H54 (cell line): ENCODE measurements around the gene RAB3A.

Source experiments
- DNase-seq: peaks from one replicate; pipeline ENCODE4 v3.0.0; 2011; ENCODE audit warnings: low spot score, mixed read lengths; ENCODE audit not compliant: insufficient read length
- FAIRE-seq: peaks from 3 replicates; lab custom pipeline; 2011; peaks lifted over from hg19 to GRCh38; lab: Jason Lieb, UNC
- POLR2A ChIP-seq: IDR thresholded peaks from 2 replicates; pipeline ENCODE4 v1.6.1; 2011; ENCODE audit warnings: low read depth, mild to moderate bottlenecking, low read length

Gene RAB3A

DNA sequence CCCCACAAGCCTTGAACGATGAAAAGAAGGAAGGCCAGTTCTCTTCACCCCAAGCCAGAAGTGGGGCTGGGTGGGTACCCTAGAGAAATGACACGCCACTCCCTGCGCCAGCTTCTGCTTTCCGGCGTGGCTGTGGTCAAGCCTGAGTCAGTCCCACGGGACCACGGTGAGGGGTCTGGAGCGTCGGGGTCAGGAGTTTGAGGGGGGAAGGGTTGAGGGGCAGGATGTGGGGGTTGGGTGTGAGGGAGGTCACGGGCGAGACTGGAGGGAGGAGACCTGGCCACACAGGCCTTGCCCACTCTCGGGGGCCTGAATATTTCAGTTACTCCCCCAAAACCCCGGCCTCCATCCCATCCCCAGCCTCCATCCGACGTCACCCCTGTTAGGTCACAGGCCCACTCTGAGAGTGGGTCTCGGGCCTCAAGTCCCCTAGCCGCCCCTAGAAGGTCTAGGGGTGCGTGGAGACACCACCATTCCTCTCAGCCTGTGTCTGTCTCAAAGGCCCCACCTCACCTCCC is 30.7 kb downstream of the RAB3A start:
- DNase-seq (no peak), FAIRE-seq (no peak)
- no peak for TF ChIP-seq POLR2A

DNA sequence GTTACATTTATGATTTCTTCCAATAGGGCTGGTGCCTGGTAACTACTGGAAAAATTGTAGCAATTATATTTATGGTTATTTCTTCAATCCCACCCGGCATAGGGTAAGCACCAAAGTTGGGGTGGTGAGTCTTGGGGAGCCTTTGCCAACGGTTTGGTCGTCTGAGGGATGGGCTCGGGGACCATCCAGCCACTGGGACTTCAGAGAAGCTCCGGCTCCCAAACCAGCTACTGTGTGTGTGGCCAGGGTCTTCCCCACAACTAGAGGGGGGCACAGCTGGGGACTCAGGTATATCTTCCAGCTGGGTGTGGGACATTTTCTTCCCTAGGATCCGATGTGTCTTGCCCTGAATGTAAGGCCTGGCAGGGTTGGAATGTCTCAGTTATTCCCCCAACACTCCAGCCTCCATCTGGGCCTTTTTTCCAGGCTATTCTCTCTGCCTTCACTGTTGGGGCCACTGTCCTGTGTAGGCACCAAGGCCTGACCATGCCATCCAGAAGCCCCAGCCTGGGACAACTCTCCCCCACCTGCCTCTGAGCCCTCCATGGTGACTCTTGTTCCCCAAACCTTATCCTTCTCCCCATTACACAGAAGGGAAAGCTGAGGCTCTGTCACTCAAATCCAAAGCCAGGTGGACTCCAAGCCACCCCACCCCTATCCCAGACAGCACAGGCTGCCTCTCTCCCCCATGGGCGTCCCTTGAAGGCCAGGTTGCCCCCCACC is 31.4 kb downstream of the RAB3A start:
- TF ChIP-seq POLR2A: no peak
- FAIRE-seq (no peak), DNase-seq (no peak)

DNA sequence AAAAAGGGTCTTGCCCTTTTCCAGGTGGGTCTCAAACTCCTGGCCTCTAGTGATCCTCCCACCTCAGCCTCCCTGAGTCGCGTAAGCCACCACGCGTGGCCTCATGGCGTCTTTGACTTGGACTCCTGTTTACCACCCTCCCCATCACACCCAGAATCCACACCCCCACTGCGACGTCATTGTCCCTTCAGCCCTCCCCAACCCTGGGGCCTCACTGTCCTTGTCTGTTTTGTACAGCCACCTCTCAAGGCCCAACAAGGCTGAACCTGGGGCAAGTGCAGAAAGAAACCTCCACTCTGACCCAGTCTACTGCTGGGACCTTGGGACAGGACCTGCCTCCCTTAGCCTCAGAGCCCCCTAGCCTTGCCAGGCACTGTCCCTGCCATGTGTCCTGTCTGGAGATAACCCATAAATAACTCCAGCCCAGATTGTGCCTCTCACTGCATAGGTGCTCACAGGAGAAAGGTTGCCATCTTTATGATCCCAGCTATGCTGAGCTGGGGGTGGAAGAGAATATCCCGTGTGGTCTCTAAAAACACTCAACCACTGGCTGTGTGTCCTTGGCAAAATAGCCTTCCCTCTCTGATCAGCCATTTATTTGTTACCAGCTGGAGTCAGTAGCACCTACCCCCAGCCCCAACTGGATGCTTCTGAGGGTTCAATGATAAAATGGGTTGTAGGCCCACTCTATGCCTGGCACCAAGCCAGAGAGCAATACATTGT is 32.1 kb downstream of the RAB3A start:
- FAIRE-seq: no peak
- TF ChIP-seq POLR2A: no peak
- no peak for DNase-seq

DNA sequence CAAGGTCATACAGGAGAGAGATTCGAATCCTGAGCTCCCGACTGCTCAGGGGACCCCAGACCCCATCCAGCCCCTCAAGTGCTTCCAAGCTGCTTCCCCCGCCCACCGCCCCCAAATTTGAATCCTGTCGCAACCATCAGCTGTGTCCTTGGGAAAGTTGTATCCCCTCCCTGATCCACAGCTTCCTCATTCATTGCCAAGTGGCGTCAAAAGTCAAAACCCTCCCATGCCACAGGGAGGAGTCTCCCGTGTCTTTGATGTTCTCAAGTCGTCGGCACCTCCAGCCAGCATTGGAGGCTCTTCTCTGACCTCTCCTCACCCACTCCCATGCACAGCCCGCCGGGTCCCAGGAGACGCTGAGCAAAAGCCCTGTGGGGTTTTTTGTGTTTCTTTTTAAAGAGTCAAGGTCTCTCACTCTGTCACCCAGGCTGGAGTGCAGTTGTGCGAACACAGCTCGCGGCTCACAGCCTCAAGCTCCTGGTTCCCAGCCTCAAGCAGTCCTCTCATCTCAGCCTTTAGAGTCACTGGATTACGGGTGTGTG is 33.1 kb downstream of the RAB3A start:
- FAIRE-seq (no peak), DNase-seq (no peak)
- no peak for TF ChIP-seq POLR2A

DNA sequence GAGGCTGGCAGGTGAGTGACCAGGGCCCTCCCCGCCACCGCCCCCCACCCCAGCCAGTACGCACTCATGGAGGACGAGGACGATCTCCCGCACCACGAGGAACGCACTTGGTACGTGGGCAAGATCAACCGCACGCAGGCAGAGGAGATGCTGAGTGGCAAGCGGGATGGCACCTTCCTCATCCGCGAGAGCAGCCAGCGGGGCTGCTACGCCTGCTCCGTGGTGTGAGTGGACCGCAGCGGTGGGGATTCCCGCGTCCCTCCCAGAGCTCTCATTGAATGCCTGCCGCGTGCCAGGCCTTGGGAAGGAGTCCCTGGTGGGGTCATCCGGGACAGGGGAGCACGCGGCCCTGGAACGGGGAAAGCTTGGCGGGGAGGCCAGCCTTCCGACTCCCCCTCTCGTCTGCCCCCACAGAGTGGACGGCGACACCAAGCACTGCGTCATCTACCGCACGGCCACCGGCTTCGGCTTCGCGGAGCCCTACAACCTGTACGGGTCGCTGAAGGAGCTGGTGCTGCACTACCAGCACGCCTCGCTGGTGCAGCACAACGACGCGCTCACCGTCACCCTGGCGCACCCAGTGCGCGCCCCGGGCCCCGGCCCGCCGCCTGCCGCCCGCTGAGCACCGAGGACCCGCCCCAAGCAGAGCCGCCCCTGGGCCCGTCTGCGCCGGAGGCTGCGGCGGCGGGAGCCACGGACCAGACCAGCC is 35.0 kb downstream of the RAB3A start:
- no peak for FAIRE-seq
- no peak for TF ChIP-seq POLR2A

DNA sequence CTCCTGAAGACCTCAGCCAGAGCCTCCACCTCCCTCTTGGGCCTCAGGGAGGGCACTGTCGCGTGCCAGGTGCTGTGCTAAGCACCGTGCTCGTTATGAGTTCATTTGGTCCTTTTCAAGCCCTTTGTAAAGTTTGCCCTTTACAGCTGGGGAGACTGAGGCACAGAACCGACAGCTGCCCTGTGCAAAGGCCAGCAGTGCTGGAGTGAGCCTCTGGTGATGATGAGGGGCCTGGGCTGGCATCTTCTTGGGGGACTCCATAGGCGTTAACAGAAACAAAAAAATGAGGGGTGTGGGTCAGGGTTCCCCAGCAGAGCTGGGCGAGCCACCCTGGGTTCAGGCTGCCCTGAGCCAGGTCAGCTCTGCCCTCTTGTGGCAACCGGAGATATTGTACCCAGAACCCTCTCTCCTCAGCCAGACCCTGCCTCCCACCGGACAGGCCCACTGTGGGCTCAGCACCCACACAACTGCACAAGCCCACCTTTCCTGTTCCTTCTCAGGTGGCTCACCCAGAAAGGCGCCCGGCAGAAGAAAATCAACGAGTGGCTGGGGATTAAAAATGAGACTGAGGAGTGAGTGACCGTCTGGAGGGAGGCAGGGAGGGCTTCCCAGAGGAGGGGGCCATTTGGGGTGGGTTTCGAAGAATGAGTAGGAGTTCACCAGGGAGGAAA is 35.7 kb downstream of the RAB3A start:
- no peak for TF ChIP-seq POLR2A
- DNase-seq (peak; percentile 91), FAIRE-seq (no peak)

More for the DNA sequence above, 35.0 kb downstream of the RAB3A start:
- no peak for DNase-seq

DNA sequence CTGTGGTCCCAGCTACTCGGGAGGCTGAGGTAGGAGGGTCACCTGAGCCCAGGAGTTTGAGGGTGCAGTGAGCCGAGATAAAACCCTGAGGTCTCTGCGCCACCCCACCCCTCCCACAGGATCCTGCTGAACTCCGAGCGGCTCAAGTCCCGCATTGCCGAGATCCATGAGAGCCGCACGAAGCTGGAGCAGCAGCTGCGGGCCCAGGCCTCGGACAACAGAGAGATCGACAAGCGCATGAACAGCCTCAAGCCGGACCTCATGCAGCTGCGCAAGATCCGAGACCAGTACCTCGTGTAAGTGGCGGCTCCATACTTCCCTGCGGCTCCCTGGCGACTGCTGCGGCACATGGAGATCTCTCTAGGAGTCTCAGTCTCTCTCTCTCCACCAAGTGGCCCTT is 36.8 kb downstream of the RAB3A start:
- DNase-seq (no peak), FAIRE-seq (no peak)
- no peak for TF ChIP-seq POLR2A

DNA sequence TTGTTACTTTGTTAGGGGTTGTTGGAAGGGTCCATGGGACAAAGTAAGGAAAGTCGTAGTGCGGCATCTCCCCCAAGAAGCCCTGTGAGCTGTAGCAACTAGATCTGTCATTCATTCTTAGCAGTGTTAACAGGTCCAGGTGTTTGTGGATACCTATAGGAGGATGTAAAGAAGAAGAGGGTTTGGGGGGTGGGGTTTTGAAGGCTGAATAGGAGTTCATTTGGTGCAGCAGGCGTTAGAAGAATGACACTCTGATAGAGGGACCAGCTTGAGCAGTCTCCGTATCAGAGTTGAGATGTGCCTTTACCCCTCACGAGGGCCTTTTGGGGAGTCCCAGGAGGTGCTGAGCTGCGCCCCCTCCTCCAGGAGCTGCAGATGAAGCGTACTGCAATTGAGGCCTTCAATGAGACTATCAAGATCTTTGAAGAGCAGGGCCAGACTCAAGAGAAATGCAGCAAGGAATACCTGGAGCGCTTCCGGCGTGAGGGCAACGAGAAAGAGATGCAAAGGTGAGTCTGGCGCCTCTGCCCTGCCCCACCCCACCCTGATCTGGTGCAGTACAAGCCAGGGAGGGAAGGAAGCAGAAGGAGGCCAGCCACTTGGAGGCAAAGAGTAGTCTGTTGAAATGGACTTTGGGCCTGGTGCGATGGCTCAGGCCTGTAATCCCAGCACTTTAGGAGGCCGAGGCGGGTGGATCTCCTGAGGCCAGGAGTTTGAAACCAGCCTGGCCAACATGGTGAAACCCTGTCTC is 37.9 kb downstream of the RAB3A start:
- TF ChIP-seq POLR2A: no peak
- FAIRE-seq (no peak), DNase-seq (no peak)

DNA sequence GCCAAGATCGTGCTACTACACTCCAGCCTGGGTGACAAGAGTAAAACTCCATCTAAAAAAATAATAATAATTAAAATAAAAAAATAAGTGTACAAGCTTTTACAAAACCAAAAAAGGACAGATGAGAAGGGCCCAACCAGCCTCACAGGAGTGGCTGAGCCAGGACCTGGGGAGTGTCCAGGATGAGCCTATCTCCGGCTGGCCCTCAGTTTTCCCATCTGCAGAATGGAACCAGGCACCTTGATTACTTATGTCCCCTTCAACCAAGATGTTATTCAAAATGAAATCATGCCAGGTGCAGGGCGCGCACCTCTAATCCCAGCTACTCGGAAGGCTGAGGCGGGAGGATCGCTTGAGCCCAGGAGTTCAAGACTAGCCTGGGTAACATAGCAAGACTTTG is 39.8 kb downstream of the RAB3A start:
- TF ChIP-seq POLR2A: no peak
- DNase-seq (no peak), FAIRE-seq (no peak)

DNA sequence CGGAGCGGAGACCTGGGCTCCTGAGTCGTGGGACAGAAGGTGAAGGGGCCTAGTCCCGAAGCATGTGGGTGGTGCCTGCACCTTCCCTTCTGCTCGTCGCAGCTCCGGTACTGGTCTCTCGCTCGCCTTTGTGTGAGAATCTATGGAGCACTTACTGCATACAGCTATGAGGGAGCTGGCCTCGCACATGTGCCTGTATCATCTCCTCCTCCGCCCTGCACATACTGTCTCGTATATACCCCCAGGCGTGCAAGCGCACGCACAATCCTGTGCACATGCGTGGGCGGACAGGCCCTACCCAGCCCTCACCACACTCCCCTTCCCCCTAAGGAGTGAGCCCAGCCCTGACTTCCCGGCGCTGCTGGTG is 42.2 kb downstream of the RAB3A start:
- FAIRE-seq (no peak), DNase-seq (no peak)
- TF ChIP-seq POLR2A: no peak

DNA sequence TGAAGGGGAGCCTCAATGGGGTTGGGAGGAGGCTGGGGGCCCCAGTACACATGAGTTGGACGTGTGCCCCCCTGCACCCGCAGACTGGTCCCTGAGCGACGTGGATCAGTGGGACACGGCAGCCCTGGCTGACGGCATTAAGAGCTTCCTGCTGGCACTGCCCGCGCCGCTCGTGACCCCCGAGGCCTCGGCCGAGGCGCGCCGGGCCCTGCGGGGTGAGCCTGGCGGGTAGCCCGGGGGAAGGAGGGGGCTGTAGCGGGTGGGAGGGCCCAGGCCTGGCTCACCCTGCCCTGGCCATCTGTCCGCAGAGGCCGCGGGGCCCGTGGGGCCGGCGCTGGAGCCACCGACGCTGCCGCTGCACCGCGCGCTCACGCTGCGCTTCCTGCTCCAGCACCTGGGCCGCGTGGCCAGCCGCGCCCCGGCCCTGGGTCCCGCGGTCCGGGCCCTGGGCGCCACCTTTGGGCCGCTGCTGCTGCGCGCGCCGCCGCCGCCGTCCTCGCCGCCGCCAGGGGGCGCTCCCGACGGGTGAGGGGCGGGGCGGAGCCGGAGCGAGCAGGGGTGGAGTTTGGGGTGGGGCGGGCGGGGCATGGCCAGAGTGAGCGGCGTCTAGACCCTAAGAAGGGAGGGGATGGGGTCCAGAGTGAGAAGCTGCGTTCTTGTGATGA is 42.7 kb downstream of the RAB3A start:
- FAIRE-seq: no peak
- peak; percentile 78 for DNase-seq
- TF ChIP-seq POLR2A: no peak

DNA sequence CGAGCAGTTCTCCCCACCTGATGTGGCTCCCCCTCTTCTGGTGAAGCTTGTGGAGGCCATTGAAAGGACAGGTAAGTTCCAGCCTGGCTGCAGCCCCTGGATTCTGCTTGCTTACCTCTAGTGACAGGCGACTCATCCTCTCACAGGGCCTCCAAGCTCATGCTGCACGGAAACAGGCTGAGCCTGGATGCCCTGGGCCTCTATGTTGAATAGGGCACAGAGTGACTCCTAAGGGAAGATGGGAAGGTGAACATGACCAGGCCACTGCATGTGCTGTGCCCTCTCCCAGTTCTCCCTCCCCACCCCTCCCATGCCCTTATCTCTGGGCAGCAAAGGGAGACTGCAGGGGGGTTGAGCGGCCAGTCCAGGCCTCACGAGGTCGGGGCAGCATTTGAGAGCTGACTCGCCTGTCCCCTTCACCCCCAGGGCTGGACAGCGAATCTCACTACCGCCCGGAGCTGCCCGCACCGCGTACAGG is 43.3 kb downstream of the RAB3A start:
- no peak for FAIRE-seq
- DNase-seq: no peak
- no peak for TF ChIP-seq POLR2A
